WERI-Rb-1 (cell line): ENCODE measurements around the gene PA2G4.

Experiments
- DNase-seq: peaks from one replicate; pipeline ENCODE4 v3.0.0-alpha.2; 2020
- H3K27ac ChIP-seq: fragments of 250-450 bp; sonication (Bioruptor Pico); 2 replicates; pipeline ENCODE4 v1.5.1; 2020; ENCODE audit warnings: mild to moderate bottlenecking, moderate library complexity
- H3K27me3 ChIP-seq: fragments of 250-450 bp; sonication (Bioruptor Pico); 2 replicates; pipeline ENCODE4 v1.5.1; 2021; ENCODE audit warnings: mild to moderate bottlenecking, low read depth, moderate library complexity; ENCODE audit not compliant: insufficient read depth, severe bottlenecking
- H3K36me3 ChIP-seq: fragments of 250-450 bp; sonication (Bioruptor Pico); 2 replicates; pipeline ENCODE4 v1.5.1; 2020; ENCODE audit warnings: mild to moderate bottlenecking, moderate library complexity
- H3K4me3 ChIP-seq: 2 replicates; pipeline ENCODE4 v1.5.1; 2011; ENCODE audit warnings: low read depth, mild to moderate bottlenecking, control low read depth, low read length
- H3K9me3 ChIP-seq: fragments of 250-450 bp; sonication (Bioruptor Pico); 2 replicates; pipeline ENCODE4 v1.5.1; 2021; ENCODE audit warnings: mild to moderate bottlenecking, moderate library complexity; ENCODE audit not compliant: severe bottlenecking
- CTCF ChIP-seq: IDR thresholded peaks from 2 replicates; pipeline ENCODE4 v1.5.1; 2011; ENCODE audit warnings: low read depth, mild to moderate bottlenecking, control low read depth, inconsistent platforms, low read length

PA2G4 gene

GRCh38 chr12:56152132-56152755, 47.9 kb downstream of the PA2G4 start, which contains the start of gene MYL6B:
Gene MYL6B, plus strand, starts transcription at chr12:56152587. Its CDS starts 1,332 bp downstream, at chr12:56153919.
- Histone ChIP-seq H3K27ac (peak within 1 kb of the TSS; percentile 86), H3K9me3 (no peaks in the 10 kb centered on the region), H3K4me3 (peak within 1 kb of the TSS; percentile 89), H3K27me3 (no peaks in the 10 kb centered on the region), H3K36me3 (peaks cover 16% of the 10 kb centered on the region)
- DNase-seq = peak; percentile 91
- no peak for TF ChIP-seq CTCF

GRCh38 chr12:56152756-56153677, 48.7 kb downstream of the PA2G4 start:
- Histone ChIP-seq H3K36me3 (peaks cover 16% of the 10 kb centered on the region), H3K4me3 (peak overlapping the region; percentile 89), H3K9me3 (no peaks in the 10 kb centered on the region), H3K27ac (peak overlapping the region; percentile 86), H3K27me3 (no peaks in the 10 kb centered on the region)
- no peak for TF ChIP-seq CTCF
- no peak for DNase-seq

- Histone ChIP-seq H3K36me3 (peaks cover 19% of the 10 kb centered on the region), H3K9me3 (no peaks in the 10 kb centered on the region), H3K27me3 (no peaks in the 10 kb centered on the region), H3K4me3 (no peak overlapping the region), H3K27ac (peak overlapping the region; percentile 86)
- no peak for DNase-seq
- no peak for TF ChIP-seq CTCF
Measured at GRCh38 chr12:56153678-56154065, 49.3 kb downstream of the PA2G4 start.

- Histone ChIP-seq H3K9me3 (no peaks in the 10 kb centered on the region), H3K36me3 (peaks cover 25% of the 10 kb centered on the region), H3K4me3 (no peak overlapping the region), H3K27ac (peak overlapping the region; percentile 86), H3K27me3 (no peaks in the 10 kb centered on the region)
- no peak for TF ChIP-seq CTCF
- DNase-seq = peak; percentile 71
Measured at GRCh38 chr12:56154246-56154771, 50.0 kb downstream of the PA2G4 start.

- Histone ChIP-seq H3K4me3 (no peak overlapping the region), H3K36me3 (peaks cover 30% of the 10 kb centered on the region), H3K27me3 (no peaks in the 10 kb centered on the region), H3K9me3 (no peaks in the 10 kb centered on the region), H3K27ac (peak overlapping the region; percentile 86)
- DNase-seq = no peak
- no peak for TF ChIP-seq CTCF
Measured at GRCh38 chr12:56154818-56155217, 50.5 kb downstream of the PA2G4 start.
